ENCODE measurements around the gene BPIFA1. TPM values are rescaled to one million over a fixed set of nuclear protein-coding genes. Genes with fewer than 3 reads are reported as not detected.

BPIFA1 gene
- total RNA-seq, 2 experiments from 2014 or later = not detected

DNA sequence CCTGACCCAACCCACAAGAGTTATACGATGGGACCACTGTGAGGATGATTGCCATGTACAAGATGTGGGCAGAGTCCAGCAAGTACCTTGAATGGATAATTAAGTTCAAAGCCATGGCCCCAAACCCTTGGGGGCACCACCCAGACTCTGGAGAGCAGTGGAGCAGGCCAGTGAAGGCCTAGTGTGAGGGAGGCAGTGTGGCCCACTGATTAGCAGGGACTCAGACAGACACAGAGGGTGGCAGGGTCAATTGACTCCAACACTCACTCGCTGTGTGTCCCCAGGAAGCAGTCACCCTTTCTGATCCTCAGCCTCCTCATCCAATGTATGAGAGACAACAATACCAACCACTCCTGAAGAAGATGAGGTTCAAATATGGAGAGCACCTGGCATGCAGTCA lies 1.7 kb upstream of the BPIFA1 start:
- CTCF ChIA-PET (ENCODE audit: unreplicated experiment) = no interaction called here
- H3K4me1 ChIP-seq (ENCODE audit: insufficient read depth, low read length, poor library complexity, severe bottlenecking) = no peaks in the 10 kb centered on the region

DNA sequence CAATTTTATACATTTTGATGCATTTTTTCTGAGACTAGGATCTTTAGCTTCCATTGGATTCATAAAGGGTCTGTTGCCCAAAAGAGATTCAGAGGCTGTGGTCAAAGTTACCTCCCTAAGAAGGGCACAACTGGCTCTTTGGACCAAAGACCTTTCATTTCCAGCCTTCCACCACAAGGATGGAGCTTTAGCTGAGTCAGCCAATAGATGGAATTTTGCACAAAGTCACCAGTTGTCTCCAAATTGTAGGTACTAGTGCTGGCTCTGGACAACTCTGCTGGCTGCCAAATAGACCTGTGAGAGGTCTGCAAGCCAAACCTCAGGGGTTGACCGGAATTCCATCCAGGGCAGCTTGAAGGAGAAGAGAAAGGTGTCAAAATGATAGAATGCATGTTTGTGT lies 555 bp downstream of the BPIFA1 start:
- H3K4me2 ChIP-seq (ENCODE audit: low read length) = no peak overlapping the region
- no peak overlapping the region for H3K4me3 ChIP-seq (ENCODE audit: low read depth, low read length, poor library complexity, severe bottlenecking)
- no peaks in the 10 kb centered on the region for H4K20me1 ChIP-seq (ENCODE audit: insufficient read depth, low read length)
- no peaks in the 10 kb centered on the region for H3K36me3 ChIP-seq (ENCODE audit: insufficient read depth, low read length)
- intact Hi-C loops (cut with micrococcal nuclease; ENCODE audit: unreplicated experiment) = no loop called here
- ChIA-PET POLR2A (interaction anchor here (0.6 kb wide), 1 partner anchor 58 kb away, joined by 3 read pairs; no protein-coding TSS in a partner anchor), CTCF (ENCODE audit: unreplicated experiment) (no interaction called here)
- H3K27ac ChIP-seq (ENCODE audit: low read depth, low read length, poor library complexity, severe bottlenecking) = no peak overlapping the region
- TF ChIP-seq, protein P1, sequence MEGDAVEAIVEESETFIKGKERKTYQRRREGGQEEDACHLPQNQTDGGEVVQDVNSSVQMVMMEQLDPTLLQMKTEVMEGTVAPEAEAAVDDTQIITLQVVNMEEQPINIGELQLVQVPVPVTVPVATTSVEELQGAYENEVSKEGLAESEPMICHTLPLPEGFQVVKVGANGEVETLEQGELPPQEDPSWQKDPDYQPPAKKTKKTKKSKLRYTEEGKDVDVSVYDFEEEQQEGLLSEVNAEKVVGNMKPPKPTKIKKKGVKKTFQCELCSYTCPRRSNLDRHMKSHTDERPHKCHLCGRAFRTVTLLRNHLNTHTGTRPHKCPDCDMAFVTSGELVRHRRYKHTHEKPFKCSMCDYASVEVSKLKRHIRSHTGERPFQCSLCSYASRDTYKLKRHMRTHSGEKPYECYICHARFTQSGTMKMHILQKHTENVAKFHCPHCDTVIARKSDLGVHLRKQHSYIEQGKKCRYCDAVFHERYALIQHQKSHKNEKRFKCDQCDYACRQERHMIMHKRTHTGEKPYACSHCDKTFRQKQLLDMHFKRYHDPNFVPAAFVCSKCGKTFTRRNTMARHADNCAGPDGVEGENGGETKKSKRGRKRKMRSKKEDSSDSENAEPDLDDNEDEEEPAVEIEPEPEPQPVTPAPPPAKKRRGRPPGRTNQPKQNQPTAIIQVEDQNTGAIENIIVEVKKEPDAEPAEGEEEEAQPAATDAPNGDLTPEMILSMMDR (conservative IDR thresholded peaks at IDR 0.05; ENCODE audit: low read length) = no peak
- no peak for TF ChIP-seq EZH2phosphoT487 (IDR thresholded peaks at IDR 0.05; ENCODE audit: borderline replicate concordance, low read depth, low read length)
- no peak for DNase-seq (ENCODE audit: low spot score)
- no peaks in the 10 kb centered on the region for H3K4me1 ChIP-seq (ENCODE audit: insufficient read depth, low read length, poor library complexity, severe bottlenecking)
- no peak overlapping the region for H2AFZ ChIP-seq (ENCODE audit: low read length)
- no peaks in the 10 kb centered on the region for H3K79me2 ChIP-seq (ENCODE audit: insufficient read depth, low read depth, low read length)
- H3K9me3 ChIP-seq (ENCODE audit: low read length) = no peaks in the 10 kb centered on the region
- no TSS peak for BruUV-seq (replicated peaks)
- no peaks in the 10 kb centered on the region for H3K9me2 ChIP-seq (ENCODE audit: insufficient read depth, low read length)

More for the DNA sequence above, 1.7 kb upstream of the BPIFA1 start:
- intact Hi-C loops (cut with micrococcal nuclease; ENCODE audit: unreplicated experiment) = no loop called here
- Histone ChIP-seq H3K4me2 (ENCODE audit: low read length) (no peak overlapping the region), H4K20me1 (ENCODE audit: insufficient read depth, low read length) (no peaks in the 10 kb centered on the region), H3K4me3 (ENCODE audit: low read depth, low read length, poor library complexity, severe bottlenecking) (no peak overlapping the region), H3K9me2 (ENCODE audit: insufficient read depth, low read length) (no peaks in the 10 kb centered on the region), H3K79me2 (ENCODE audit: insufficient read depth, low read depth, low read length) (no peaks in the 10 kb centered on the region), H3K9me3 (ENCODE audit: low read length) (no peaks in the 10 kb centered on the region), H3K36me3 (ENCODE audit: insufficient read depth, low read length) (no peaks in the 10 kb centered on the region), H2AFZ (ENCODE audit: low read length) (no peak overlapping the region), H3K27ac (ENCODE audit: low read depth, low read length, poor library complexity, severe bottlenecking) (no peak overlapping the region)
- TF ChIP-seq EZH2phosphoT487 (IDR thresholded peaks at IDR 0.05; ENCODE audit: borderline replicate concordance, low read depth, low read length) = no peak
- TF ChIP-seq, protein P1 (conservative IDR thresholded peaks at IDR 0.05; ENCODE audit: low read length) = no peak
- BruUV-seq (replicated peaks) = no TSS peak
- POLR2A ChIA-PET = no interaction called here
- DNase-seq (ENCODE audit: low spot score) = no peak

DNA sequence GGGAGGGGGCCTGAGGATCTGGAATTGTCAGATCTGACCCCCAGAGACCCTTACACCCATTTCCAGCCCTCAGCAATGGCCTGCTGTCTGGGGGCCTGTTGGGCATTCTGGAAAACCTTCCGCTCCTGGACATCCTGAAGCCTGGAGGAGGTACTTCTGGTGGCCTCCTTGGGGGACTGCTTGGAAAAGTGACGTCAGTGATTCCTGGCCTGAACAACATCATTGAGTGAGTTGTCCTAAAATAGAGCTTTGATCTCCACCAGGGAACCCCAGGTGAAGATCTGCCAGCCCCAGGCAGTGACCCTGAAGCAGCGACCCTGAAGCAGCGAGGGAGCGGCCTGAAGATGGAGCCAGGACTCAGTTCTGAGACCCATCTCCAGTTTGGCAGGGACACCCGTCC lies 2.2 kb downstream of the BPIFA1 start:
- no TSS peak for BruUV-seq (replicated peaks)
- no peak overlapping the region for H3K4me3 ChIP-seq (ENCODE audit: low read depth, low read length, poor library complexity, severe bottlenecking)
- ChIA-PET POLR2A (no interaction called here), CTCF (ENCODE audit: unreplicated experiment) (no interaction called here)
- H2AFZ ChIP-seq (ENCODE audit: low read length) = no peak overlapping the region
- no peaks in the 10 kb centered on the region for H3K4me1 ChIP-seq (ENCODE audit: insufficient read depth, low read length, poor library complexity, severe bottlenecking)
- H3K79me2 ChIP-seq (ENCODE audit: insufficient read depth, low read depth, low read length) = no peaks in the 10 kb centered on the region
- H3K4me2 ChIP-seq (ENCODE audit: low read length) = no peak overlapping the region
- no peaks in the 10 kb centered on the region for H3K36me3 ChIP-seq (ENCODE audit: insufficient read depth, low read length)
- no peaks in the 10 kb centered on the region for H3K9me3 ChIP-seq (ENCODE audit: low read length)
- no peak overlapping the region for H3K27ac ChIP-seq (ENCODE audit: low read depth, low read length, poor library complexity, severe bottlenecking)
- H4K20me1 ChIP-seq (ENCODE audit: insufficient read depth, low read length) = no peaks in the 10 kb centered on the region
- TF ChIP-seq, protein P1 (conservative IDR thresholded peaks at IDR 0.05; ENCODE audit: low read length) = no peak
- no peak for TF ChIP-seq EZH2phosphoT487 (IDR thresholded peaks at IDR 0.05; ENCODE audit: borderline replicate concordance, low read depth, low read length)
- DNase-seq (ENCODE audit: low spot score) = no peak
- intact Hi-C loops (cut with micrococcal nuclease; ENCODE audit: unreplicated experiment) = no loop called here
- no peaks in the 10 kb centered on the region for H3K9me2 ChIP-seq (ENCODE audit: insufficient read depth, low read length)

Data from OCI-LY7 (cell line).